NCI-H2196 (cell line): ENCODE measurements around the gene MINDY4.
"Not testable (repeated sequence)": the region's sequence is repeated elsewhere in the genome, so short reads cannot be mapped to it uniquely, and the experiment has no call there.

Experiments
- DNase-seq: peaks from one replicate; lab custom pipeline; 2025; ENCODE audit not compliant: unreplicated experiment; lab: John Stamatoyannopoulos, UW

Gene MINDY4

GRCh38 chr7:30800785-30801252, 29.6 kb downstream of the MINDY4 start:
- peak; percentile 72 for DNase-seq

DNA sequence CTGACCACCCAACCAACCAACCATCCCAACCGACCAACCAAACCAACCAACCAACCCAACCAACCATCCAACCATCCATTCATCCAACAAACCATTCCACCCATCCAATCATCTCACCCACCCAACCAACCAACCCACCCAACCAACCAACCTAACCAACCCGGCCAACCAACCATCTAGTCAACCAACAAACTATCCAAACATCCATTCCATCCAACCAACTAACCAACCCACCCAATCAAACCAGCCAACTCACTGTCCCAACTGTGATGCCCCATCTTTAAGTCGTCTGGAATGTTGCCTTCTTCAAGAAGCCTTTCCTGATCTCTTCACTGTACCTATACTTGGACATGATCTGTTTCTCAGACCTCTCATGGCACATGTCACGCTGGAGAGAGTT, 31.6 kb downstream of the MINDY4 start:
- DNase-seq, result no peak

DNA sequence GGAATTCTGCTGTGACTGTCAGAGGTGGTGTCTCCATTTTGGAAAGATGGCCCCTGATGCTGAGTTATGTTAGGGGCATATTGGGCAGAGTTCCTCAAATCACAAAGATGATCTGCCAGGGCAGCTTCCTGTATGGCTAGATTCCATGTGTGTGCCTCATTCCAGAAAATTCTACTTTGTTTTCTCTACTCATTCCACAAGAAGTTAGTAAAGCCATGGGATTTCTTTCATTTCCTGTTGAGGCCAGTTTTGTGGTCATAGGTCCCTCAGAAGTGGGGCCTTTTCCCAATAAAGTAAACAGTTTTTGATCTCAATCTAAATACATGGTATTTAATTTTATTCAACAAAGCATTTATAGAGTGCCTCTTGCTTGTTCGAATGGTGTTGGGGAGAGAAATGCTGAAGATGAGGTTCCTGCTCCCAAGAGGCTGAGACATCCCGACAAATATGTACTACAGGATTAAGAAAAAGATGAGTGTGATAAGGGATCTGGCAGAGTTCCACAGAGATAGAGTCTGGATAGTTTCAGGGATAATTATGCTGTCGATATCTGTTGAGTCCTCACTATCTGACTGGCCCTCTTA, 33.0 kb downstream of the MINDY4 start:
- DNase-seq, result no peak

DNA sequence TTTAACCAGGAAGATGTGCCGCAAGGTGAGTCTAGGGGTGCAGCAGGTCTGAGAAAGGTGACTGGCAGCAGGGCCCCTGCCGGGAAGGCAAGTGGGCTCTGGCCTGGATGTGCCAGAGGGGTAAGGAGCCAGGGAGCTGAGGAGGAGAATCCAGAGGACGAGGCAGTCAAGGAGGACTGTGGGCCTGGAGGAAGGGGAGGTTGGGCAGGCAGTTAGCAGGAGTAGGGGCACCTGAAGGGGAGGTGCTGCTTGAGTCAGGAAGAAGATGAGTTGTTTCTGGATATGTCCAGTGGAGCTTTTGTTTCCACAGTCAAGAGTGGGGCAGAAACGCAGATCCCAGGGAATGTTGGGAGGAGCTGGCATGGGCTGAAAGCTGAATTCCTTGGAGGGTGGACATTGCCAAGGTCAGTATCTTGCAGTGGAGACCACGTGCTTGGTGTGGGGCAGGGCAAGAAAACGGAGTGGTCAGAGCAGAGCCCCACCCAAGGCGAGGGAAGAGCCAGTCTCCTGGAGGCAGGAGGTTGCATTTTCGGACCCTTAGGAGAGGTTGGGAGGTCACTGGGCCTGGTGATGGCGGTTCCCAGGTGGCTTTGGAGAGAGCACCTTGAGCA, 34.0 kb downstream of the MINDY4 start:
- DNase-seq, result no peak

GRCh38 chr7:30805931-30806330, 34.7 kb downstream of the MINDY4 start:
- no peak for DNase-seq

GRCh38 chr7:30807477-30807876, 36.3 kb downstream of the MINDY4 start:
- DNase-seq, result not testable (repeated sequence)

DNA sequence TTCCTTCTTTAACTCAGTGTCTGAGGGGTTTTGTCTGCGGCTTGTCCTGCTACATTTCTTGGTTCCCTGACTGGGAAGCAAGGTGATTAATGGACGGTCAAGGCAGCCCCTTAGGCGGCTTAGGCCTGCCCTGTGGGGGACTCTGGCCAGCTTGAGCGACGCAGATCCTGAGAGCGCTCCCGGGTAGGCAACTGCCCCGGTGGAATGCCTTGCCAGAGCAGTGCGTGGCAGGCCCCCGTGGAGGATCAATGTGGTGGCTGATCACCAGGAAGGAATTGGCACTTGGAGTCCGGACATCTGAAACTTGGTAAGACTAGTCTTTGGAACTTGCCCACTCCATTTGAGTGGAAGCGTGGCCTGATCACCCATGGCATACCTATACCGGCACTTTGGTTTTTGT, 36.7 kb downstream of the MINDY4 start:
- DNase-seq, result not testable (repeated sequence)

DNA sequence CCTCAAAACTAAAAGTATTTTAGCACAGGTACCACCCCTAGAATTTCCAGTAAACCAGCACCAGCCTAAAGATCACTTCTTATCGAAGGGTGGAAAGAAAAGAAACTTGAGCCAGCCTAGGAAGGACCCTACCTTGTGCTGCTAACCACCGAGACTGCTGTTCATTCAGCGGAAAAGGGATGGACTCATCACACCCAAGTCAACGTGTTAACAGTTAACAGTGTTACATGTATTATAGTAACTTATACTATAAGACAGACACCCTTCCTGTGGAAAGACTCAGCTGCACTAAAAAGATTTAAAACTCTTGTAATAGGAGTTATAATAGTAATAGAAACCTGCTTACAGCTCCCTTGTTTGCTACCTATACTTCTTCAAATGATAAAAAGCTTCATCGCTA, 39.8 kb downstream of the MINDY4 start:
- no peak for DNase-seq

- DNase-seq, result no peak
These were observed 41.5 kb downstream of the MINDY4 start for GRCh38 chr7:30812676-30813075.

- DNase-seq, result no peak
These were observed 42.2 kb downstream of the MINDY4 start for GRCh38 chr7:30813466-30813865.

DNA sequence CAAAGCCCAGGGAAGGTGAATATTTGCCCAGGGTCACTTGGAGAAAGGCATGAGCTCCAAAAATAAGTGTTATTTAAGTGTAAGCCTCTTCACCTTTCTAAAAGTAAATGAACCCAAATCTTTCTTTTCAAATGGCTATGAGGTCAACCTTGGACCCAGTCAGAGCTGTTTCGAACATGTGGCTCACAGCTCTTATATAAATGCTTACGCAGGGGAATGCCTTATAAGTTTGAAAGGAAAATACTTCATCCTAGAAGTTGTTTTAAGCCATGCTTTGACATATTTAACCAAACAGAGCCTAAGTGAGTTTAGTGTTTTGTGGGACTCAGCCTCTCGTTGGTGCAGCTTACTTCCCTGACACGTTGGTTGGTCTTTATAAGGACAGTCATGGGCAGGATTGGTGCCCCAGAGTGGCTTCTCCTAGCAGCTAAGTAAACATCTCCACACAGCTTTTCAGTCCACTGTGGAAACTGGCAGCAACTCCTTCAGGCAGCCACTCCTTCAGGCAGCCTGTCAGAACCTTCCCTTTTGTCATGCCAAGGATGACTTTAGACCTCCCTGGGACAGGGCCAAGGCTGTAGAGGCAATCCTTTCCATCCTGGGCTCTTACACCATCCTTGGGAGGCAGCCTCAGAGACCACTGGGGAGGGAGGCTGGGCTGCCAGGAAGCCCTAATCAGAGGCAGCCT, 43.6 kb downstream of the MINDY4 start:
- no peak for DNase-seq

- no peak for DNase-seq
These were observed 44.2 kb downstream of the MINDY4 start for GRCh38 chr7:30815388-30815854.

DNA sequence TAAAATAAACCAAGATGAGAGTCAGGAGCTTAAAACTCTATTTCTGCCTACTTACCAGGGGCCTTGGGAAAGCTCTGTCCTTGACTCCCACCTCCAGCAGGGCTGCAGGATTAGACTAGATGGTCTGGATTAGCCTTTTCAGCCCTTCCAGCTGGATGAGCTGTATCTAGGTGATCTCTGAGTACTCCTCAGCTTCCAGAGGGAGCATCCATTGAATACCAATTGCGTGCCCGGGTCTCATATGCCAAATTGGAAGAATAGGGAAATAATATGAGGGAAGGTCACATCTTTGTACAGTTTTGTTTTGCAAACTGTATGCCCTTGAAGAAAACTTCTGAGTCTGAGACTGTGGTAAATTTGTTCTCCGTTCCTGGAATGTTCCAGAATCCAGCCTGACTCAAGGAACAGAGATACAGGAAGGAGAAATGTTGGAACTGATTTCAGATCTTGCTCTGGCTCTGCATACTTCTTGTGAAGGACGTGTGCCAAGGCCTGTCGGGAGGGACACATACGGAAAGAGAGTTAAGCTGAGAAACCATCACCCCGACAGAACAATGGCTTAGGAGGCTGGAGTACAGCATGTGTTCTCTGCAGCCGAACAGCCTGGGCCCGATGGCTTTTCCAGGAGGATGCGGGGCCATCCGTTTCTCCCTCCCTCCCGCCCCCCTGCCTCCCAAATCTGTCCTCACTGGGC, 44.9 kb downstream of the MINDY4 start:
- no peak for DNase-seq

DNA sequence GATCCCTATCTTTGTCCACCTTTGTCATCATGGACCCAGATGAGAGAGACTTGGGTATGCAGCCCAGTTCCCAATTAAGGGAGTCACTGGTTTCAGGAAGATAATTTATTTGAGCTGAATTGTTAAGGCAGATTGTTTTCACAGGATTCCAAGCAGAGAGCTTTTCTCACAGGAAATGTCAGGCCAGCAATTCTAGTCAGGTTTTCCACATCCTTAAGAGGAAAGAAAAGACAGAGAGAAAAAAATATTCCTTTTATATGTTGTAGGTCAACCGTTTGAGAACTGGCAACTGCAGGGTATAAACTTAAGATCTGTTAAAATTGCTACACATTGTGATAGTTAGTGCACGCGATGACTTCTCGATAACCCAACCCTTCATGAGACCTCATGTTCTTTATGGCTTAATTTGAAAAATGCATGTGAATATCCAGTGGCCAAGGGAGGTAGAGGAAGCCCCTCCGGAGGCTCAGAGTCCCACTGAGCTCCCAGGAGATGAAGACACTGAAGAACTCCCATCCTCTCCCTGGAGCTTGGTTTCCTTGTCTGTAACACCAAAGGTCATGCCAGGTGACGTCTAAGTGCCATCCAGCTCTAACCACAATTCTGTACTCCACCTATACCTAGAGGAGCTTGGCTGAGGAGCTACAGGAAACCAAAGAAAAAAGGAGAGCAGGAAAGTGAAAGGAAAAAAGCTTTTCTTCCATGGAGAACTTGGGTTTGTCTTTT, 45.6 kb downstream of the MINDY4 start:
- no peak for DNase-seq

DNA sequence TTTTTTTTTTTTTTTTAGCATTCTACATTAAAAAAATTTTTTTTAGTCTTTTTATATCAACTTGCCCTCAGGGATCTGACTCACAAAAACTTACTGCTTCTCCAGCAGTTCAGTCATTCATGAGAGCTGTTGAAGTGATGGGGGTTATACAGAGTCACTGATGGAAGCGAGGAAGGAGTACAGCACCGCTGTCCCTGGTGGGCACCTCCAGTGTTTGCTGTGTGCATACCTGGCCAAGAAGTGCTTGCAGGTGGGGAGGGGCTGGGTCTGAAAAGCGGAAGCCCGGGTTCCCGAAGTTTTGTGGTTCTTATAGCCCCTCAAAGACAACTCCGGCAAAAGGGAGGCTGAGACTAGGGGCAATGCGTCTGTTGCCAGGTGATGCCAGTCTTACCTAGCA, 46.2 kb downstream of the MINDY4 start:
- no peak for DNase-seq

GRCh38 chr7:30824821-30825720, 53.9 kb downstream of the MINDY4 start:
- no peak for DNase-seq

GRCh38 chr7:30826181-30826580, 55.0 kb downstream of the MINDY4 start:
- no peak for DNase-seq

DNA sequence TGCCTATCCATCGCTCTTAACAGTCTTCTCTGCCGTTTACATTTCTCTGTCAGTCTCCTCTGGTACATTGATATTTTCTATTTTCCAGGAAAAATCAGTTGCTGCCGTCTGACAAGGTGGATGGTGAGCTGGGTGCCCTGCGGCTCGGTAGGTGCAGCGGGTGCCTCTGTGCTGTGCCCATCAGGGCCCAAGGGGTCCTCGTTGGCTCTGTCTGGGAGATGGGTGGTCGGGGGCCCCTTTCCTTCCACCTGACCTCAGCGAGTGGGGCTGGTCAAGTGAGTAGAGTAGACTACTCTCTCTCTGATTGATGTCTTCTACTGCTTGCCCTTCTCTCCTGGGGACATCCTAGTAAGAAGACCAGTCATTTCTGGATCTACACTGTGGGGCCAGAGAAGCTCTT, 57.4 kb downstream of the MINDY4 start:
- DNase-seq, result no peak

DNA sequence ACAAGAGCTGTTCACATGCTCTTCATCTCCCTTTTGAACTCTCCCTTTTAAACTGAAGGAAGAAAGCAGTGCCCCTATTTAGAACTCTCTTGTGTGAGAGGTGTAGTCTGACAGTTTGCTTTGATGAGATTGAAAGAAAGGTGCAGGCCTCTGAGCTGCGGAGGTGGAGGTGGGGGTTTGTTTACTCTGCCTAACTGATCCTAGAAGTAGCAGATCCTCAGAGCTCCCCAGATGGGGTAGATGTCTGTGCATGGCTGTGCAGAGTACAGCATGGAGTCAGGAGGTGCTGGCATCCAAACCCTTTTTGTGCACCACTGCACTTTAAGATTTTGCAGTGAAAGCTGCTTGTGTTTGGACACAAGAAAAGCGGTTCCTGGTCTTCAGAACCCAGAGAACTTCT, 58.3 kb downstream of the MINDY4 start:
- no peak for DNase-seq

- DNase-seq, result no peak
These were observed 60.0 kb downstream of the MINDY4 start for GRCh38 chr7:30831227-30831626.
